HepG2 (cell line): ENCODE measurements around the gene LIFR. TPM values are rescaled to one million over a fixed set of nuclear protein-coding genes. Genes with fewer than 3 reads are reported as not detected.
"Not testable (repeated sequence)": the region's sequence is repeated elsewhere in the genome, so short reads cannot be mapped to it uniquely, and the experiment has no call there.

Source experiments
- ATAC-seq: fragments of 200-7000 bp; cut with Tn5 transposase; 3 replicates; pipeline ENCODE4 v1.9.1; 2020; ENCODE audit warnings: mild to moderate bottlenecking, moderate library complexity
- BruUV-seq: library from RNA; stranded (reverse); fragments of 400-500 nt; replicated peaks from 2 replicates; lab custom pipeline; 2021; lab: Mats Ljungman, UMichigan
- CTCF ChIA-PET: fragments of 300-600 bp; formaldehyde crosslinking; extraction: SDS; loops from one replicate; lab custom pipeline; 2021; ENCODE audit warnings: low total read pairs, inconsistent platforms, low intra/inter-chr PET ratio; lab: Yijun Ruan, JAX
- POLR2A ChIA-PET: fragments of 350-600 bp; sonication (Branson Sonifier 250); formaldehyde crosslinking; loops from one replicate; lab custom pipeline; 2020; ENCODE audit warnings: antibody characterized with exemption, inconsistent platforms; lab: Yijun Ruan, JAX
- DNase-seq: peaks from one replicate; pipeline ENCODE4 v3.0.0-alpha.2; 2015; ENCODE audit warnings: low spot score
- FAIRE-seq: peaks from 3 replicates; lab custom pipeline; 2011; peaks lifted over from hg19 to GRCh38; lab: Jason Lieb, UNC
- H2AFZ ChIP-seq: one replicate; pipeline ENCODE4 v1.6.1; 2011; ENCODE audit warnings: low read length, inconsistent platforms
- H3K27ac ChIP-seq: fragments of 300-600 bp; 3 replicates; pipeline ENCODE4 v1.8.0; 2011; ENCODE audit warnings: mixed run types, mild to moderate bottlenecking, mixed read lengths, low read length, inconsistent platforms; ENCODE audit not compliant: insufficient read depth; ENCODE audit errors: extremely low read length
- H3K27me3 ChIP-seq, 2 experiments: fragments of 200-600 bp in 1 of 2; 2 replicates in 1 of 2; 3 replicates in 1 of 2; pipeline versions ENCODE4 v1.6.0 to v1.8.0; 2011; ENCODE audit warnings: low read length in 2 of 2, mild to moderate bottlenecking in 2 of 2, moderate library complexity in 2 of 2, inconsistent platforms in 1 of 2; ENCODE audit not compliant: insufficient read depth in 2 of 2, control insufficient read depth in 1 of 2
- H3K36me3 ChIP-seq, 2 experiments: fragments of 200-600 bp in 1 of 2; replicated peaks in 1 of 2; 2 replicates in 1 of 2; 3 replicates in 1 of 2; pipeline versions ENCODE4 v1.5.1 to v1.8.0; 2011; ENCODE audit warnings: low read length in 2 of 2, inconsistent platforms in 1 of 2; ENCODE audit not compliant: insufficient read depth in 2 of 2, control insufficient read depth in 1 of 2
- H3K4me1 ChIP-seq: 2 replicates; pipeline ENCODE4 v1.5.1; 2012; ENCODE audit warnings: low read length, inconsistent platforms; ENCODE audit not compliant: insufficient read depth
- H3K4me2 ChIP-seq: 2 replicates; pipeline ENCODE4 v1.6.0; 2011; ENCODE audit warnings: low read depth, low read length, inconsistent platforms
- H3K4me3 ChIP-seq, 3 experiments: fragments of 200-600 bp in 1 of 3; sonication (generic), shearing (Covaris generic) in 1 of 3; replicated peaks in 1 of 3; 2 replicates each; pipeline ENCODE4 v1.5.1; 2011 to 2016; ENCODE audit warnings: low read length in 3 of 3, inconsistent platforms in 2 of 3, low read depth in 2 of 3, mild to moderate bottlenecking in 2 of 3, control low read depth in 1 of 3, mixed read lengths in 1 of 3; ENCODE audit not compliant: insufficient read depth in 1 of 3
- H3K79me2 ChIP-seq: one replicate; pipeline ENCODE4 v1.6.1; 2011; ENCODE audit warnings: low read length, inconsistent platforms; ENCODE audit not compliant: insufficient read depth
- H3K9ac ChIP-seq: 2 replicates; pipeline ENCODE4 v1.6.0; 2011; ENCODE audit warnings: mild to moderate bottlenecking, low read depth, low read length, inconsistent platforms; ENCODE audit not compliant: insufficient read depth
- H3K9me3 ChIP-seq: 2 replicates; pipeline ENCODE4 v1.5.1; 2012; ENCODE audit warnings: mild to moderate bottlenecking, low read length
- H4K20me1 ChIP-seq: 2 replicates; pipeline ENCODE4 v1.6.0; 2011; ENCODE audit warnings: inconsistent platforms, mild to moderate bottlenecking, low read length, moderate library complexity; ENCODE audit not compliant: insufficient read depth
- ADNP ChIP-seq: sonication (generic); formaldehyde crosslinking; IDR thresholded peaks from 2 replicates; pipeline ENCODE4 v1.4.0; 2020; ENCODE audit warnings: missing genetic modification reagents
- CBX1 ChIP-seq: IDR thresholded peaks from one replicate; pipeline ENCODE4 v1.6.1; 2016; ENCODE audit warnings: antibody characterized with exemption, low read depth
- CHD4 ChIP-seq: fragments of 200-600 bp; sonication (generic); IDR thresholded peaks from 2 replicates; pipeline ENCODE4 v1.7.0; 2017; ENCODE audit warnings: mild to moderate bottlenecking, low read length, borderline replicate concordance
- DMAP1 ChIP-seq: IDR thresholded peaks from 2 replicates; pipeline ENCODE4 v1.6.1; 2016
- HOXA5 ChIP-seq: sonication (generic); formaldehyde crosslinking; IDR thresholded peaks from 2 replicates; pipeline ENCODE4 v1.4.0; 2020; ENCODE audit warnings: missing genetic modification reagents
- IKZF4 ChIP-seq: sonication (generic); formaldehyde crosslinking; IDR thresholded peaks from 2 replicates; pipeline ENCODE4 v1.5.1; 2020; ENCODE audit warnings: borderline replicate concordance, mild to moderate bottlenecking, low read depth, missing genetic modification reagents; ENCODE audit errors: not compliant biosample characterization
- POGZ ChIP-seq: sonication (generic); formaldehyde crosslinking; IDR thresholded peaks from 2 replicates; pipeline ENCODE4 v1.4.0; 2020; ENCODE audit warnings: mild to moderate bottlenecking, missing genetic modification reagents
- TCF7L2 ChIP-seq: IDR thresholded peaks from 2 replicates; pipeline ENCODE4 v1.6.1; 2011; ENCODE audit warnings: mild to moderate bottlenecking, low read depth, low read length, moderate library complexity
- ZFAT ChIP-seq: sonication (generic); formaldehyde crosslinking; conservative IDR thresholded peaks from 2 replicates; pipeline ENCODE4 v1.8.1; 2023; ENCODE audit warnings: missing genetic modification reagents, inconsistent platforms
- ZNF263 ChIP-seq: sonication (generic); formaldehyde crosslinking; IDR thresholded peaks from 2 replicates; pipeline ENCODE4 v1.4.0; 2020; ENCODE audit warnings: missing genetic modification reagents
- ZNF501 ChIP-seq: sonication (generic); formaldehyde crosslinking; IDR thresholded peaks from 2 replicates; pipeline ENCODE4 v1.5.1; 2020; ENCODE audit warnings: mild to moderate bottlenecking, moderate library complexity, missing genetic modification reagents
- ZNF614 ChIP-seq: IDR thresholded peaks from 2 replicates; pipeline ENCODE4 v1.6.1; 2018; ENCODE audit warnings: missing biosample characterization, missing genetic modification reagents, inconsistent platforms, borderline replicate concordance
- WGBS: methylation state at CpG from one replicate; pipeline ENCODE4 v1.1.6; 2017; ENCODE audit warnings: low lambda C conversion rate; 5-methylcytosine and 5-hydroxymethylcytosine counted together
- in situ Hi-C: cut with HindIII; loops from 2 replicates; pipeline ENCODE4 v1.10.0; 2017; ENCODE audit warnings: low pct_unique_long_range_greater_than_20kb; ENCODE audit not compliant: extremely low pct_ligation_motif_present
- intact Hi-C: fragments of 100-400 bp; cut with micrococcal nuclease; formaldehyde crosslinking; loops from one replicate; pipeline ENCODE4 v1.10.0; 2022; ENCODE audit not compliant: unreplicated experiment
- polyA plus RNA-seq, 8 experiments: library from polyadenylated mRNA; depleted of rRNA in 3 of 8; stranded (reverse) in 7 of 8; unstranded in 1 of 8; fragments of >200 nt; fragmentation: Illumina TruSeq in 4 of 8; extraction: Trizol in 4 of 8; gene quantifications; 2 replicates each; pipeline versions ENCODE4 v1.2.1 to v1.2.3, GENCODE V29; 2011 to 2016; ENCODE audit warnings: low read depth in 4 of 8, missing spikeins in 1 of 8, mixed read lengths in 1 of 8; ENCODE audit not compliant: insufficient read depth in 1 of 8
- total RNA-seq, 5 experiments: library from RNA; depleted of rRNA; stranded (reverse); fragments of >200 nt; fragmentation: Illumina TruSeq; extraction: Trizol; gene quantifications; 2 replicates each; pipeline ENCODE4 v1.2.3, GENCODE V29; 2016; ENCODE audit warnings: low read depth in 1 of 5
- TF ChIP-seq, protein P1 (sequence below): sonication (generic); formaldehyde crosslinking; IDR thresholded peaks from 2 replicates; pipeline ENCODE4 v1.5.1; 2020; ENCODE audit warnings: mild to moderate bottlenecking, moderate library complexity, missing genetic modification reagents
- TF ChIP-seq, protein P2 (sequence below): sonication (generic); formaldehyde crosslinking; IDR thresholded peaks from 2 replicates; pipeline ENCODE4 v1.5.1; 2020; ENCODE audit warnings: missing genetic modification reagents, mild to moderate bottlenecking, borderline replicate concordance
- TF ChIP-seq, protein P3 (sequence below): sonication (generic); formaldehyde crosslinking; IDR thresholded peaks from 2 replicates; pipeline ENCODE4 v1.8.0; 2022; ENCODE audit warnings: missing genetic modification reagents, mild to moderate bottlenecking, inconsistent platforms, borderline replicate concordance

The LIFR gene
- total and polyA plus RNA-seq, 2 of the 13 experiments (the other 11 are each of a cell fraction or from before 2014, with no cell fraction given), result 6.3 to 25.2 TPM

DNA sequence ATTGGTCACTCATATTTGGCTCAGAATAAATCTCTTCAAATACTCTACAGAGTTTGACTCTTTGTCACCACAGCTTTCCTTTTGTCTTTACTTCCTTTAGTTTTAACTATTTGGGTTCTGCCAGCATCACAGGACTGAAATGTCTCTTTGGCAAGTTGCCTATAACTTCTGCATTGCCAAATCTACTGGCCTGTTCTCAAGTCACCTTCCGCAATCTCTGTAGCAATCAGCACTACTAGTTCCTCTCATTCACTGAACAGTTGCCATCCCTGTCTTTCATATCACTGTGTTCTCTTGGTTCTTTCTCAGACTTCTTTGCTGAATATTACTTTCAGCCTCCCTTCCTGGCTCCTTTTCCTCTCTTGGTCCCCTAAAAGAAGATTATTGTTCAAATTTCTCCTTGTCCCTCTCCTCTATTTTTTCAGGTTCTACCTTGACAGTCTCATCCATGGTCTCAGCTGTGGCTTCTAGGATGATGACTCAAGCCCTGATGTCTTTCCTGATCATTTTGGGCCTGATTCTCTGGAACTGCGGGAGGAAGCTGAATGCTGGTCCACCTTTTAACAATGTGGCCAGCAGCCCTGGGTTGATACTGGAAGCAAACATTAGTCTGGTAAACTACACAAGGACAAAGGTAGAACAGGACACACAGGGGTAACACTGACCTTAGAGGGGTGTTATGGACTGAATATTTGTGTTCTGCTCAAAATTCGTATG, 44.0 kb upstream of the LIFR start:
- Histone ChIP-seq H3K79me2 (no peaks in the 10 kb centered on the region), H3K36me3 (no peaks in the 10 kb centered on the region), H4K20me1 (no peaks in the 10 kb centered on the region), H3K4me2 (no peak overlapping the region), H3K9ac (no peak overlapping the region), H3K4me3 (no peak overlapping the region), H2AFZ (no peak overlapping the region), H3K27me3 (no peaks in the 10 kb centered on the region; a peak in 1 of 5 replicates), H3K4me1 (peaks cover 12% of the 10 kb centered on the region; the same call in 1 of the 2 replicates), H3K9me3 (no peaks in the 10 kb centered on the region), H3K27ac (no peak overlapping the region)
- POLR2A ChIA-PET, result no interaction called here
- CTCF ChIA-PET, result no interaction called here
- no peak for TF ChIP-seq IKZF4 (CRISPR knock-in tag)
- TF ChIP-seq TCF7L2, result no peak
- no peak for TF ChIP-seq ZFAT
- TF ChIP-seq POGZ, result no peak
- TF ChIP-seq ZNF263 (CRISPR knock-in tag), result no peak
- no peak for TF ChIP-seq HOXA5
- TF ChIP-seq DMAP1 (CRISPR knock-in tag), result no peak
- no peak for TF ChIP-seq ZNF614 (CRISPR knock-in tag)
- TF ChIP-seq, protein P1, sequence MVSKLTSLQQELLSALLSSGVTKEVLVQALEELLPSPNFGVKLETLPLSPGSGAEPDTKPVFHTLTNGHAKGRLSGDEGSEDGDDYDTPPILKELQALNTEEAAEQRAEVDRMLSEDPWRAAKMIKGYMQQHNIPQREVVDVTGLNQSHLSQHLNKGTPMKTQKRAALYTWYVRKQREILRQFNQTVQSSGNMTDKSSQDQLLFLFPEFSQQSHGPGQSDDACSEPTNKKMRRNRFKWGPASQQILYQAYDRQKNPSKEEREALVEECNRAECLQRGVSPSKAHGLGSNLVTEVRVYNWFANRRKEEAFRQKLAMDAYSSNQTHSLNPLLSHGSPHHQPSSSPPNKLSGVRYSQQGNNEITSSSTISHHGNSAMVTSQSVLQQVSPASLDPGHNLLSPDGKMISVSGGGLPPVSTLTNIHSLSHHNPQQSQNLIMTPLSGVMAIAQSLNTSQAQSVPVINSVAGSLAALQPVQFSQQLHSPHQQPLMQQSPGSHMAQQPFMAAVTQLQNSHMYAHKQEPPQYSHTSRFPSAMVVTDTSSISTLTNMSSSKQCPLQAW, result no peak
- no peak for TF ChIP-seq CHD4
- no peak for TF ChIP-seq ZNF501 (CRISPR knock-in tag)
- TF ChIP-seq CBX1, result no peak
- TF ChIP-seq, protein P2, sequence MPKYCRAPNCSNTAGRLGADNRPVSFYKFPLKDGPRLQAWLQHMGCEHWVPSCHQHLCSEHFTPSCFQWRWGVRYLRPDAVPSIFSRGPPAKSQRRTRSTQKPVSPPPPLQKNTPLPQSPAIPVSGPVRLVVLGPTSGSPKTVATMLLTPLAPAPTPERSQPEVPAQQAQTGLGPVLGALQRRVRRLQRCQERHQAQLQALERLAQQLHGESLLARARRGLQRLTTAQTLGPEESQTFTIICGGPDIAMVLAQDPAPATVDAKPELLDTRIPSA (CRISPR knock-in tag), result no peak
- TF ChIP-seq, protein P3, sequence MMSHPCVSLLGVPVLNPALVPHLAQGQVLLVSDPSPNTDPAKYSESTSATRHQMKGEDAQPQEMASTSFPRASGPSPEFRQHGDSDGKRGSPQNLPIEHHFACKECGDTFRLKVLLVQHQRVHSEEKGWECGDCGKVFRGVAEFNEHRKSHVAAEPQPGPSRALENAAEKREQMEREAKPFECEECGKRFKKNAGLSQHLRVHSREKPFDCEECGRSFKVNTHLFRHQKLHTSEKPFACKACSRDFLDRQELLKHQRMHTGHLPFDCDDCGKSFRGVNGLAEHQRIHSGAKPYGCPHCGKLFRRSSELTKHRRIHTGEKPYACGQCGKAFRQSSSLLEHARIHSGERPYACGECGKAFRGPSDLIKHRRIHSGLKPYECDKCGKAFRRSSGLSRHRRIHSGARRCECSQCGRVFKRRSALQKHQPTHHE (CRISPR knock-in tag), result no peak
- TF ChIP-seq ADNP (CRISPR knock-in tag), result no peak
- ATAC-seq (no peak), FAIRE-seq (no peak), DNase-seq (no peak)
- intact Hi-C loops (no loop called here), in situ Hi-C loops (no loop called here)
- WGBS, result 14% methylated on average over 3 of the region's 3 CpGs
- no TSS peak for BruUV-seq

DNA sequence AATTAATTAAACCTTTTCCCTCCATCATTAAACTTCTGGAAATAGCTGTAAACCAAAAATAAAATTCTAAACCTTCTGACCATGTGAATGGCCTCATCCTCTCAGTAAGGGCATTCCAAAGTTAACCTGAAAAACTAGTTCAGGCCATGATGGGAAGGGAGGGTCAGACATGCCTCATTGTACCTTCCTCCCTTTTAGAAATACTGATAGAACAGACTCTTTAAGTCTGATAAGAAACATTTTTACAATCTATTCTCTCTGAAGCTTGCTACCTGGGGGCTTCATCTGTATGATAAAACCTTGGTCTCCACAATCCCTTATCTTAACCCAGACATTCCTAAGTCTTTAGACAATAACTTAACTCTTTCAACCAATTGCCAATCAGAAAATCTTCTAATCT, 43.3 kb upstream of the LIFR start:
- POLR2A ChIA-PET, result interaction anchor here (1.4 kb wide), 1 partner anchor 67 kb away, joined by 3 read pairs; no protein-coding TSS in a partner anchor
- H3K27me3 ChIP-seq, result not testable (repeated sequence)

More for the DNA sequence above, 43.3 kb upstream of the LIFR start:
- H4K20me1 ChIP-seq, BruUV-seq, H3K9ac ChIP-seq, H3K9me3 ChIP-seq, DNase-seq, H2AFZ ChIP-seq, H3K27ac ChIP-seq, intact Hi-C loops, H3K4me3 ChIP-seq, ATAC-seq, H3K36me3 ChIP-seq, H3K4me2 ChIP-seq, FAIRE-seq, in situ Hi-C loops, H3K79me2 ChIP-seq, CTCF ChIA-PET: not testable (repeated sequence)
- peaks cover 12% of the 10 kb centered on the region; the same call in 1 of the 2 replicates for H3K4me1 ChIP-seq
